Stimulated activated naive CD8-positive, alpha-beta T cell treated with anti-CD3 and anti-CD28 coated beads, Interleukin-15, Interleukin-2, amounts not matched to agents 100 ng/mL and 50 ng/mL, for 24 hours (primary cell): ENCODE data around the gene C11orf65.

Experiments used
- H3K27ac Mint-ChIP-seq: one replicate; pipeline ENCODE4 v1.8.0; 2021; ENCODE audit warnings: mild to moderate bottlenecking, mixed read lengths
- H3K27me3 Mint-ChIP-seq: one replicate; pipeline ENCODE4 v1.8.0; 2021; ENCODE audit warnings: mixed read lengths
- H3K36me3 Mint-ChIP-seq: one replicate; pipeline ENCODE4 v1.8.0; 2021; ENCODE audit warnings: low read depth, mixed read lengths
- H3K4me1 Mint-ChIP-seq: one replicate; pipeline ENCODE4 v1.8.0; 2021; ENCODE audit warnings: low read depth, mixed read lengths
- H3K4me3 Mint-ChIP-seq: one replicate; pipeline ENCODE4 v1.8.0; 2021; ENCODE audit warnings: mild to moderate bottlenecking, mixed read lengths
- H3K9me3 Mint-ChIP-seq: one replicate; pipeline ENCODE4 v1.8.0; 2021; ENCODE audit warnings: mixed read lengths

Gene C11orf65

GRCh38 chr11:108364159-108364558, 103.2 kb downstream of the C11orf65 start:
- Mint-ChIP-seq H3K27ac (no peak overlapping the region), H3K27me3 (no peaks in the 10 kb centered on the region), H3K36me3 (peaks cover 25% of the 10 kb centered on the region), H3K9me3 (peaks cover 5% of the 10 kb centered on the region), H3K4me1 (peaks cover 2% of the 10 kb centered on the region), H3K4me3 (no peak overlapping the region)

GRCh38 chr11:108351468-108351867, 115.9 kb downstream of the C11orf65 start:
- peaks cover 69% of the 10 kb centered on the region for H3K36me3 Mint-ChIP-seq
- H3K27me3 Mint-ChIP-seq: no peaks in the 10 kb centered on the region
- H3K27ac Mint-ChIP-seq: no peak overlapping the region
- no peak overlapping the region for H3K4me3 Mint-ChIP-seq
- no peaks in the 10 kb centered on the region for H3K4me1 Mint-ChIP-seq
- no peaks in the 10 kb centered on the region for H3K9me3 Mint-ChIP-seq

- Mint-ChIP-seq H3K27me3 (no peaks in the 10 kb centered on the region), H3K27ac (no peak overlapping the region), H3K4me1 (peaks cover 19% of the 10 kb centered on the region), H3K9me3 (no peaks in the 10 kb centered on the region), H3K36me3 (peaks cover 43% of the 10 kb centered on the region), H3K4me3 (no peak overlapping the region)
Measured at GRCh38 chr11:108346451-108346850, 120.9 kb downstream of the C11orf65 start.

- no peaks in the 10 kb centered on the region for H3K27me3 Mint-ChIP-seq
- peaks cover 25% of the 10 kb centered on the region for H3K4me1 Mint-ChIP-seq
Measured at GRCh38 chr11:108345767-108346166, 121.6 kb downstream of the C11orf65 start.

GRCh38 chr11:108343714-108344113, 123.6 kb downstream of the C11orf65 start:
- H3K9me3 Mint-ChIP-seq: no peaks in the 10 kb centered on the region
- no peaks in the 10 kb centered on the region for H3K27me3 Mint-ChIP-seq
- no peak overlapping the region for H3K4me3 Mint-ChIP-seq
- peaks cover 26% of the 10 kb centered on the region for H3K36me3 Mint-ChIP-seq
- H3K27ac Mint-ChIP-seq: no peak overlapping the region
- H3K4me1 Mint-ChIP-seq: peaks cover 41% of the 10 kb centered on the region

More at GRCh38 chr11:108345767-108346166, 121.6 kb downstream of the C11orf65 start:
- no peak overlapping the region for H3K4me3 Mint-ChIP-seq
- H3K9me3 Mint-ChIP-seq: no peaks in the 10 kb centered on the region
- no peak overlapping the region for H3K27ac Mint-ChIP-seq
- H3K36me3 Mint-ChIP-seq: peaks cover 43% of the 10 kb centered on the region

GRCh38 chr11:108341654-108342053, 125.7 kb downstream of the C11orf65 start:
- H3K4me1 Mint-ChIP-seq: peaks cover 46% of the 10 kb centered on the region
- peaks cover 30% of the 10 kb centered on the region for H3K36me3 Mint-ChIP-seq
- no peaks in the 10 kb centered on the region for H3K27me3 Mint-ChIP-seq
- no peaks in the 10 kb centered on the region for H3K9me3 Mint-ChIP-seq
- no peak overlapping the region for H3K4me3 Mint-ChIP-seq
- H3K27ac Mint-ChIP-seq: peak overlapping the region; percentile 58

- H3K27ac Mint-ChIP-seq: no peak overlapping the region
- no peaks in the 10 kb centered on the region for H3K27me3 Mint-ChIP-seq
- no peak overlapping the region for H3K4me3 Mint-ChIP-seq
- H3K9me3 Mint-ChIP-seq: no peaks in the 10 kb centered on the region
- H3K36me3 Mint-ChIP-seq: peaks cover 37% of the 10 kb centered on the region
- H3K4me1 Mint-ChIP-seq: peaks cover 46% of the 10 kb centered on the region
Measured at GRCh38 chr11:108340973-108341372, 126.4 kb downstream of the C11orf65 start.

GRCh38 chr11:108338750-108339149, 128.6 kb downstream of the C11orf65 start:
- Mint-ChIP-seq H3K9me3 (no peaks in the 10 kb centered on the region), H3K36me3 (peaks cover 47% of the 10 kb centered on the region), H3K27me3 (no peaks in the 10 kb centered on the region), H3K27ac (no peak overlapping the region), H3K4me1 (peaks cover 34% of the 10 kb centered on the region), H3K4me3 (no peak overlapping the region)

GRCh38 chr11:108333403-108333899, 133.9 kb downstream of the C11orf65 start:
- Mint-ChIP-seq H3K27ac (no peak overlapping the region), H3K4me3 (no peak overlapping the region), H3K9me3 (no peaks in the 10 kb centered on the region), H3K27me3 (no peaks in the 10 kb centered on the region), H3K4me1 (peaks cover 8% of the 10 kb centered on the region), H3K36me3 (peaks cover 82% of the 10 kb centered on the region)
